H9 (cell line): Measurements from ENCODE around the gene P3H2. TPM values are rescaled to one million over a fixed set of nuclear protein-coding genes. Genes with fewer than 3 reads are reported as not detected.

Experiments used
- DNase-seq: peaks from one replicate; pipeline ENCODE4 v3.0.0-alpha.2; 2017
- H2AFZ ChIP-seq: one replicate; pipeline ENCODE4 v1.6.1; 2013; ENCODE audit warnings: mild to moderate bottlenecking, low read length, control low read depth, moderate library complexity
- H2AK5ac ChIP-seq: 2 replicates; pipeline ENCODE4 v1.6.1; 2013; ENCODE audit warnings: low read length, control low read depth, mixed read lengths; ENCODE audit not compliant: insufficient read length
- H2BK120ac ChIP-seq: one replicate; pipeline ENCODE4 v1.6.1; 2013; ENCODE audit warnings: low read depth, mild to moderate bottlenecking, low read length, control low read depth, inconsistent platforms; ENCODE audit not compliant: poor library complexity, severe bottlenecking
- H2BK12ac ChIP-seq: 2 replicates; pipeline ENCODE4 v1.6.1; 2013; ENCODE audit warnings: low read length, control low read depth, mixed read lengths, low read depth; ENCODE audit not compliant: insufficient read length
- H2BK15ac ChIP-seq: 2 replicates; pipeline ENCODE4 v1.6.1; 2013; ENCODE audit warnings: low read depth, low read length, control low read depth
- H2BK20ac ChIP-seq: one replicate; pipeline ENCODE4 v1.6.1; 2013; ENCODE audit warnings: low read depth, mild to moderate bottlenecking, low read length, control low read depth, inconsistent platforms; ENCODE audit not compliant: poor library complexity, severe bottlenecking
- H2BK5ac ChIP-seq: 2 replicates; pipeline ENCODE4 v1.6.1; 2013; ENCODE audit warnings: low read length, control low read depth, mixed read lengths; ENCODE audit not compliant: insufficient read length
- H3K14ac ChIP-seq: 2 replicates; pipeline ENCODE4 v1.6.1; 2013; ENCODE audit warnings: low read length, control low read depth; ENCODE audit not compliant: insufficient read depth
- H3K18ac ChIP-seq: 2 replicates; pipeline ENCODE4 v1.6.1; 2013; ENCODE audit warnings: low read depth, mild to moderate bottlenecking, mixed read lengths, low read length, control low read depth; ENCODE audit not compliant: insufficient read length
- H3K23ac ChIP-seq: 2 replicates; pipeline ENCODE4 v1.6.1; 2013; ENCODE audit warnings: low read length, control low read depth, mixed read lengths, low read depth; ENCODE audit not compliant: insufficient read length
- H3K23me2 ChIP-seq: 2 replicates; pipeline ENCODE4 v1.6.1; 2013; ENCODE audit warnings: low read depth, mild to moderate bottlenecking, mixed read lengths, low read length, control low read depth; ENCODE audit not compliant: insufficient read length, poor library complexity, severe bottlenecking
- H3K27ac ChIP-seq: 2 replicates; pipeline ENCODE4 v1.5.1; 2013; ENCODE audit warnings: low read length, control low read depth, mixed read lengths, low read depth; ENCODE audit not compliant: insufficient read length
- H3K27me3 ChIP-seq: 2 replicates; pipeline ENCODE4 v1.6.1; 2013; ENCODE audit warnings: low read length, control low read depth, inconsistent platforms; ENCODE audit not compliant: insufficient read depth
- H3K4ac ChIP-seq: 2 replicates; pipeline ENCODE4 v1.6.1; 2013; ENCODE audit warnings: low read depth, mild to moderate bottlenecking, control low read depth, inconsistent platforms, low read length, moderate library complexity
- H3K4me1 ChIP-seq: 2 replicates; pipeline ENCODE4 v1.6.1; 2013; ENCODE audit warnings: low read length, control low read depth, inconsistent platforms; ENCODE audit not compliant: insufficient read depth
- H3K4me2 ChIP-seq: 2 replicates; pipeline ENCODE4 v1.6.1; 2013; ENCODE audit warnings: low read length, control low read depth, mixed read lengths; ENCODE audit not compliant: insufficient read length, insufficient read depth
- H3K56ac ChIP-seq: 2 replicates; pipeline ENCODE4 v1.6.1; 2013; ENCODE audit warnings: low read depth, mild to moderate bottlenecking, mixed read lengths, low read length, control low read depth; ENCODE audit not compliant: insufficient read length
- H3K79me1 ChIP-seq: 2 replicates; pipeline ENCODE4 v1.6.1; 2013; ENCODE audit warnings: low read depth, mild to moderate bottlenecking, moderate library complexity, low read length, control low read depth, inconsistent platforms; ENCODE audit not compliant: insufficient read depth, poor library complexity, severe bottlenecking
- H3K79me2 ChIP-seq: 2 replicates; pipeline ENCODE4 v1.6.1; 2013; ENCODE audit warnings: low read length, control low read depth, inconsistent platforms; ENCODE audit not compliant: insufficient read depth
- H3K9ac ChIP-seq: 2 replicates; pipeline ENCODE4 v1.6.1; 2013; ENCODE audit warnings: low read length, control low read depth, mixed read lengths; ENCODE audit not compliant: insufficient read length; ENCODE audit errors: extremely low read depth
- H3K9me3 ChIP-seq: one replicate; pipeline ENCODE4 v1.6.1; 2013; ENCODE audit warnings: low read depth, low read length, inconsistent platforms; ENCODE audit not compliant: control insufficient read depth
- H3T11ph ChIP-seq: one replicate; pipeline ENCODE4 v1.6.1; 2013; ENCODE audit warnings: mild to moderate bottlenecking, low read length, control low read depth, inconsistent platforms
- H4K20me1 ChIP-seq: one replicate; pipeline ENCODE4 v1.6.1; 2013; ENCODE audit not compliant: control insufficient read depth, insufficient read length, insufficient read depth
- H4K5ac ChIP-seq: 2 replicates; pipeline ENCODE4 v1.6.1; 2013; ENCODE audit warnings: low read depth, mild to moderate bottlenecking, mixed read lengths, low read length, control low read depth; ENCODE audit not compliant: insufficient read length
- H4K8ac ChIP-seq: replicated peaks from 2 replicates; pipeline ENCODE4 v1.6.1; 2013; ENCODE audit warnings: low read length, control low read depth, mixed read lengths, low read depth; ENCODE audit not compliant: insufficient read length
- H4K91ac ChIP-seq: 2 replicates; pipeline ENCODE4 v1.6.1; 2013; ENCODE audit warnings: low read depth, mild to moderate bottlenecking, moderate library complexity, mixed read lengths, low read length, control low read depth; ENCODE audit not compliant: insufficient read length
- H3K27ac Mint-ChIP-seq, 3 experiments: 2 replicates in 2 of 3; 3 replicates in 1 of 3; pipeline ENCODE4 v1.8.0; 2020 to 2021; ENCODE audit warnings: mixed read lengths in 3 of 3, mild to moderate bottlenecking in 1 of 3, moderate library complexity in 1 of 3
- H3K27me3 Mint-ChIP-seq: 2 replicates; pipeline ENCODE4 v1.8.0; 2021; ENCODE audit warnings: low read depth, mild to moderate bottlenecking, moderate library complexity, mixed read lengths
- H3K36me3 Mint-ChIP-seq, 3 experiments: 2 replicates in 2 of 3; 3 replicates in 1 of 3; pipeline ENCODE4 v1.8.0; 2020 to 2021; ENCODE audit warnings: low read depth in 3 of 3, mixed read lengths in 3 of 3; ENCODE audit not compliant: insufficient read depth in 1 of 3
- H3K4me1 Mint-ChIP-seq, 2 experiments: 2 replicates each; pipeline ENCODE4 v1.8.0; 2020; ENCODE audit warnings: mixed read lengths in 2 of 2
- H3K4me3 Mint-ChIP-seq, 2 experiments: 2 replicates in 1 of 2; 3 replicates in 1 of 2; pipeline ENCODE4 v1.8.0; 2020 to 2021; ENCODE audit warnings: mild to moderate bottlenecking in 2 of 2, mixed read lengths in 2 of 2, moderate library complexity in 1 of 2
- H3K9me3 Mint-ChIP-seq, 2 experiments: 2 replicates in 1 of 2; 3 replicates in 1 of 2; pipeline ENCODE4 v1.8.0; 2020; ENCODE audit warnings: mild to moderate bottlenecking in 2 of 2, mixed read lengths in 2 of 2, moderate library complexity in 1 of 2
- WGBS: extraction: QIAGEN DNeasy Blood & Tissue Kit; methylation state at CpG from one replicate; pipeline ENCODE4 v1.1.7; 2013; ENCODE audit warnings: missing lambda C conversion rate, low lambda C conversion rate, mixed read lengths; ENCODE audit not compliant: insufficient read length; ENCODE audit errors: extremely low coverage; 5-methylcytosine and 5-hydroxymethylcytosine counted together
- total RNA-seq: library from RNA; stranded (reverse); gene quantifications from 2 replicates; pipeline ENCODE4 v1.2.1, GENCODE V29; 2021
- TF ChIP-seq, protein P1 (sequence below): fragments of 200-600 bp; sonication (generic); conservative IDR thresholded peaks from 3 replicates; pipeline ENCODE4 v1.8.0; 2021; ENCODE audit warnings: antibody characterized with exemption, mild to moderate bottlenecking

P3H2 gene
- total RNA-seq, 1 experiment from 2014 or later: 41.5 TPM

DNA sequence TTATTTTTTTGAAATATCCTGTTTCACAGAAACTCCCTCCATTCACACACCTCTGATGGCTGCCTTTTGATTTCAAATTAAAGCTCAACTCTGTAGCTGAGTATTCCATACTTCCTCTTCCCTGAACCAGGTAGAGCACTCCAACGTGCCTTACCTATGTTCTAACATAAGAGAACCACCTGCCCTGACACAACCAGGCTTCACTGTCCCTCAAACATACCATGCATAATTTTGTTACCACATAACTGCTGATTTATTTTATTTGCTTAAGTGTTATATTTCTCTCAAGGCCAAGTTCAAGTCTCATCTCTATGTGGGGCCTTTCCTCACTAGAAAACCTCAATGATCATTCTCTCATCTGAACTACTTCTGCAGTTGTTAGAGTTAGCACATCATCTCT is 209.7 kb downstream of the P3H2 start:
- H3K23me2 ChIP-seq: no peaks in the 10 kb centered on the region
- TF ChIP-seq, protein P1, sequence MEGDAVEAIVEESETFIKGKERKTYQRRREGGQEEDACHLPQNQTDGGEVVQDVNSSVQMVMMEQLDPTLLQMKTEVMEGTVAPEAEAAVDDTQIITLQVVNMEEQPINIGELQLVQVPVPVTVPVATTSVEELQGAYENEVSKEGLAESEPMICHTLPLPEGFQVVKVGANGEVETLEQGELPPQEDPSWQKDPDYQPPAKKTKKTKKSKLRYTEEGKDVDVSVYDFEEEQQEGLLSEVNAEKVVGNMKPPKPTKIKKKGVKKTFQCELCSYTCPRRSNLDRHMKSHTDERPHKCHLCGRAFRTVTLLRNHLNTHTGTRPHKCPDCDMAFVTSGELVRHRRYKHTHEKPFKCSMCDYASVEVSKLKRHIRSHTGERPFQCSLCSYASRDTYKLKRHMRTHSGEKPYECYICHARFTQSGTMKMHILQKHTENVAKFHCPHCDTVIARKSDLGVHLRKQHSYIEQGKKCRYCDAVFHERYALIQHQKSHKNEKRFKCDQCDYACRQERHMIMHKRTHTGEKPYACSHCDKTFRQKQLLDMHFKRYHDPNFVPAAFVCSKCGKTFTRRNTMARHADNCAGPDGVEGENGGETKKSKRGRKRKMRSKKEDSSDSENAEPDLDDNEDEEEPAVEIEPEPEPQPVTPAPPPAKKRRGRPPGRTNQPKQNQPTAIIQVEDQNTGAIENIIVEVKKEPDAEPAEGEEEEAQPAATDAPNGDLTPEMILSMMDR: no peak
- H3K4me3 Mint-ChIP-seq: no peak overlapping the region
- no peak overlapping the region for H4K8ac ChIP-seq
- no peaks in the 10 kb centered on the region for H3K27me3 ChIP-seq
- H2BK120ac ChIP-seq: no peak overlapping the region
- H3K36me3 Mint-ChIP-seq: no peaks in the 10 kb centered on the region
- no peaks in the 10 kb centered on the region for H3K79me2 ChIP-seq
- H3K23ac ChIP-seq: no peak overlapping the region
- no peak overlapping the region for H3K27ac ChIP-seq
- no peaks in the 10 kb centered on the region for H4K20me1 ChIP-seq
- H3T11ph ChIP-seq: no peak overlapping the region
- H2BK15ac ChIP-seq: no peak overlapping the region
- no peak overlapping the region for H2BK12ac ChIP-seq
- H2AFZ ChIP-seq: no peak overlapping the region
- no peak overlapping the region for H3K14ac ChIP-seq
- no peak overlapping the region for H3K56ac ChIP-seq
- no peak overlapping the region for H2AK5ac ChIP-seq
- no peak overlapping the region for H3K4ac ChIP-seq
- H3K18ac ChIP-seq: no peak overlapping the region
- no peak overlapping the region for H3K4me2 ChIP-seq
- H3K4me1 ChIP-seq: peaks cover 3% of the 10 kb centered on the region; the same call in 1 of the 2 replicates
- no peak overlapping the region for H2BK20ac ChIP-seq
- H4K91ac ChIP-seq: no peak overlapping the region
- H3K9ac ChIP-seq: no peak overlapping the region
- H3K9me3 ChIP-seq: no peaks in the 10 kb centered on the region
- H3K79me1 ChIP-seq: no peaks in the 10 kb centered on the region
- WGBS: no CpG with 5 or more reads among the region's 1 CpG
- no peak overlapping the region for H2BK5ac ChIP-seq
- H3K27ac Mint-ChIP-seq: no peak overlapping the region
- DNase-seq: no peak
- no peak overlapping the region for H4K5ac ChIP-seq
- no peaks in the 10 kb centered on the region for H3K9me3 Mint-ChIP-seq
- no peaks in the 10 kb centered on the region for H3K27me3 Mint-ChIP-seq
- H3K4me1 Mint-ChIP-seq: peaks cover 2 to 19% of the 10 kb centered on the region in 2 experiments; a peak in 3 of 4 replicates
